Body of pancreas (tissue), 4 donors: ENCODE data around the gene SLC23A2. TPM values are rescaled to one million over a fixed set of nuclear protein-coding genes. Genes with fewer than 3 reads are reported as not detected.

ENCODE experiments used
- ATAC-seq: fragments of 150-250 bp; one replicate; pipeline ENCODE4 v1.9.1; 2016
- DNase-seq, 4 donors: peaks; one replicate each; pipeline ENCODE4 v3.0.0-alpha.2; 2019
- H3K27ac ChIP-seq, 4 donors: fragments of 200-600 bp; sonication (generic); 1 replicate in 3 of 4; 2 replicates in 1 of 4; pipeline versions ENCODE4 v1.5.1 to v1.6.1; 2016 to 2019; ENCODE audit warnings: mild to moderate bottlenecking in 1 of 4, mixed read lengths in 1 of 4, moderate library complexity in 1 of 4
- H3K27me3 ChIP-seq, 2 donors: fragments of 200-600 bp; sonication (generic); one replicate each; pipeline ENCODE4 v1.6.0; 2016; ENCODE audit warnings: mild to moderate bottlenecking in 1 of 2
- H3K36me3 ChIP-seq, 2 donors: fragments of 200-600 bp; sonication (generic); replicated peaks in 1 of 2; 2 replicates each; pipeline ENCODE4 v1.5.1; 2016; ENCODE audit warnings: low read depth in 2 of 2; ENCODE audit not compliant: insufficient read depth in 1 of 2
- H3K4me1 ChIP-seq: fragments of 200-600 bp; sonication (generic); one replicate; pipeline ENCODE4 v1.6.0; 2016
- H3K4me3 ChIP-seq, 2 donors: fragments of 200-600 bp; sonication (generic); 1 replicate in 1 of 2; 2 replicates in 1 of 2; pipeline ENCODE4 v1.5.1; 2016 to 2019
- H3K9me3 ChIP-seq, 3 donors: fragments of 200-600 bp; sonication (generic); 1 replicate in 2 of 3; 2 replicates in 1 of 3; pipeline ENCODE4 v1.5.1; 2016
- POLR2A ChIP-seq, 3 donors: fragments of 450-650 bp; IDR thresholded peaks; one replicate each; pipeline ENCODE4 v1.6.1; 2016; ENCODE audit warnings: antibody characterized with exemption in 3 of 3, mild to moderate bottlenecking in 2 of 3
- WGBS, 2 donors: methylation state at CpG; one replicate each; pipeline ENCODE4 v1.1.5; 2017; 5-methylcytosine and 5-hydroxymethylcytosine counted together
- intact Hi-C: fragments of 100-400 bp; cut with DNase I; formaldehyde crosslinking; loops from one replicate; pipeline ENCODE4 v1.15.1; 2023
- total RNA-seq, 2 donors: library from RNA; depleted of rRNA; stranded (reverse); fragments of >200 nt; gene quantifications; one replicate each; pipeline ENCODE4 v1.1.0, GENCODE V29; 2016
- TF ChIP-seq, protein P1 (sequence below), 7 experiments: fragments of 450-650 bp in 4 of 7; fragments of 200-600 bp in 3 of 7; sonication (generic) in 3 of 7; IDR thresholded peaks; one replicate each; pipeline ENCODE4 v1.5.1; 2016 to 2019; ENCODE audit warnings: antibody characterized with exemption in 7 of 7

Gene SLC23A2
- total RNA-seq, 2 donors from 2014 or later = 12.2 TPM

DNA sequence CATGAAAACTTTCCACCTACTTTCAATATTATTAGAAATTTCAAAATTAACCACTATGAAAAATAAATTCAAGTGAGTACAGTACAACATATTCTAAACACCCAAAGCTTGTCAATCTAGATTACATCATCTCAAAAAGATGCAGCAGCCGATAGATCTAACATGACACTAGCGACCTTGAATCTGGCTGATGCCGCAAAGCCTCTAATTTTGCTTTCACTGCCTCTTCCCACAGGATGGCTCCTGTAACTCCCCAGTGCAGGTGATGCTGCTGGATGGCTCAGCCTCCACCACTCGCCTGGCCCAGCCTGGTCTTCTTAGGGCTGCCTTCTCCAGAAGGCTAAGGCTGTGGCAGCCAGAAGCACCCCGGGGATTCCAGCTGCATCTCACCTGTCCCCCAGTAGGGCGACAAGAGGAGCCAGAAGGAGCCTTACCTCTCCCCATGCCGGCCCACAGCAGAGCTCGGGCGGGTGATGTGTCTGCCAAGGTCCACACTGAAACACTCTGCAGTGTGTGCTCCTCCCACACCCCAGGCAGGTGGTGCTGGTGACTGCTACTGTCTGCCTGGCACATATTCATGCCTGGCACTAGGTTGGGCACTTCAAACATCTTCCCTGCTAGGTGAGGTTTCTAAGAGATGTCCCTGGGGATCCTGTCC lies 82.1 kb downstream of the SLC23A2 start:
- TF ChIP-seq POLR2A (IDR thresholded peaks at IDR 0.05) = no peak
- TF ChIP-seq, protein P1, sequence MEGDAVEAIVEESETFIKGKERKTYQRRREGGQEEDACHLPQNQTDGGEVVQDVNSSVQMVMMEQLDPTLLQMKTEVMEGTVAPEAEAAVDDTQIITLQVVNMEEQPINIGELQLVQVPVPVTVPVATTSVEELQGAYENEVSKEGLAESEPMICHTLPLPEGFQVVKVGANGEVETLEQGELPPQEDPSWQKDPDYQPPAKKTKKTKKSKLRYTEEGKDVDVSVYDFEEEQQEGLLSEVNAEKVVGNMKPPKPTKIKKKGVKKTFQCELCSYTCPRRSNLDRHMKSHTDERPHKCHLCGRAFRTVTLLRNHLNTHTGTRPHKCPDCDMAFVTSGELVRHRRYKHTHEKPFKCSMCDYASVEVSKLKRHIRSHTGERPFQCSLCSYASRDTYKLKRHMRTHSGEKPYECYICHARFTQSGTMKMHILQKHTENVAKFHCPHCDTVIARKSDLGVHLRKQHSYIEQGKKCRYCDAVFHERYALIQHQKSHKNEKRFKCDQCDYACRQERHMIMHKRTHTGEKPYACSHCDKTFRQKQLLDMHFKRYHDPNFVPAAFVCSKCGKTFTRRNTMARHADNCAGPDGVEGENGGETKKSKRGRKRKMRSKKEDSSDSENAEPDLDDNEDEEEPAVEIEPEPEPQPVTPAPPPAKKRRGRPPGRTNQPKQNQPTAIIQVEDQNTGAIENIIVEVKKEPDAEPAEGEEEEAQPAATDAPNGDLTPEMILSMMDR (IDR thresholded peaks at IDR 0.05) = no peak
- WGBS, 2 donors = 55 to 79% methylated on average over 6 to 9 of the region's 9 CpGs
- ATAC-seq (no peak), DNase-seq (no peak)
- intact Hi-C loops = no loop called here
- peaks cover 19% of the 10 kb centered on the region for H3K4me1 ChIP-seq
- no peak overlapping the region for H3K4me3 ChIP-seq
- no peaks in the 10 kb centered on the region for H3K27me3 ChIP-seq
- H3K9me3 ChIP-seq = no peaks in the 10 kb centered on the region
- H3K36me3 ChIP-seq = no peaks in the 10 kb centered on the region
- H3K27ac ChIP-seq = no peak overlapping the region

- Histone ChIP-seq H3K9me3 (no peaks in the 10 kb centered on the region), H3K4me1 (peaks cover 19% of the 10 kb centered on the region)
These were observed 82.8 kb downstream of the SLC23A2 start for GRCh38 chr20:4918473-4918872.

GRCh38 chr20:4916971-4917881 lies 84.1 kb downstream of the SLC23A2 start:
- Histone ChIP-seq H3K4me1 (peaks cover 19% of the 10 kb centered on the region), H3K36me3 (no peaks in the 10 kb centered on the region), H3K27me3 (no peaks in the 10 kb centered on the region), H3K4me3 (no peak overlapping the region), H3K9me3 (no peaks in the 10 kb centered on the region), H3K27ac (peak overlapping the region in 1 of 4 donors; percentile 57)
- DNase-seq (peak in 2 of 4 donors; percentile 15 to 35), ATAC-seq (peak; percentile 73)
- intact Hi-C loops = no loop called here
- TF ChIP-seq, protein P1 (IDR thresholded peaks at IDR 0.05) = no peak
- TF ChIP-seq POLR2A (IDR thresholded peaks at IDR 0.05) = no peak
- WGBS, 2 donors = 62 to 68% methylated on average over 8 of the region's 8 CpGs

More at GRCh38 chr20:4918473-4918872, 82.8 kb downstream of the SLC23A2 start:
- no peak for ATAC-seq
- no peak for TF ChIP-seq POLR2A (IDR thresholded peaks at IDR 0.05)
- TF ChIP-seq, protein P1 (IDR thresholded peaks at IDR 0.05) = no peak
- intact Hi-C loops = no loop called here
- Histone ChIP-seq H3K27ac (peak overlapping the region in 1 of 4 donors; percentile 57), H3K36me3 (no peaks in the 10 kb centered on the region), H3K4me3 (no peak overlapping the region), H3K27me3 (no peaks in the 10 kb centered on the region)
- 88 to 89% methylated on average over 6 of the region's 6 CpGs for WGBS, 2 donors
- no peak for DNase-seq

- no peaks in the 10 kb centered on the region for H3K9me3 ChIP-seq
- 94 to 95% methylated on average over 7 of the region's 7 CpGs for WGBS, 2 donors
- no peak for DNase-seq
- no peaks in the 10 kb centered on the region for H3K27me3 ChIP-seq
- H3K36me3 ChIP-seq = no peaks in the 10 kb centered on the region
- H3K27ac ChIP-seq = no peak overlapping the region
- H3K4me1 ChIP-seq = peaks cover 14% of the 10 kb centered on the region
- intact Hi-C loops = no loop called here
- TF ChIP-seq POLR2A (IDR thresholded peaks at IDR 0.05) = no peak
- TF ChIP-seq, protein P1 (IDR thresholded peaks at IDR 0.05) = no peak
- no peak for ATAC-seq
- no peak overlapping the region for H3K4me3 ChIP-seq
These were observed 88.2 kb downstream of the SLC23A2 start for GRCh38 chr20:4913147-4913546.
